HEK293 (cell line): ENCODE results near the gene MLIP.

Source experiments
- CTCF ChIA-PET: fragments of 350-600 bp; formaldehyde crosslinking; extraction: SDS; loops from one replicate; lab custom pipeline; 2021; ENCODE audit warnings: antibody characterized with exemption; lab: Yijun Ruan, JAX
- POLR2A ChIA-PET: fragments of 300-600 bp; formaldehyde crosslinking; extraction: SDS; loops from one replicate; lab custom pipeline; 2020; ENCODE audit warnings: antibody characterized with exemption, inconsistent platforms; lab: Yijun Ruan, JAX
- H3K27ac ChIP-seq: fragments of 200-500 bp; sonication (Bioruptor generic); 2 replicates; pipeline ENCODE4 v1.5.1; 2014; ENCODE audit warnings: low read depth, low read length, control low read depth, inconsistent platforms; ENCODE audit errors: extremely low read depth
- H3K36me3 ChIP-seq, 2 experiments: fragments of 200-500 bp in 1 of 2; sonication (Bioruptor generic) in 1 of 2; 1 replicate in 1 of 2; 2 replicates in 1 of 2; pipeline ENCODE4 v1.5.1; 2014 to 2017; ENCODE audit warnings: inconsistent platforms in 2 of 2, low read length in 2 of 2; ENCODE audit not compliant: control insufficient read depth in 2 of 2, insufficient read depth in 1 of 2
- H3K4me1 ChIP-seq: fragments of 200-500 bp; sonication (Bioruptor generic); 2 replicates; pipeline ENCODE4 v1.5.1; 2014; ENCODE audit warnings: mild to moderate bottlenecking, low read length, inconsistent platforms; ENCODE audit not compliant: control insufficient read depth, insufficient read depth
- H3K4me3 ChIP-seq: 2 replicates; pipeline ENCODE4 v1.5.1; 2011; ENCODE audit warnings: low read depth, mild to moderate bottlenecking, control low read depth, low read length, moderate library complexity
- H3K9me3 ChIP-seq: fragments of 200-500 bp; sonication (Bioruptor generic); 2 replicates; pipeline ENCODE4 v1.5.1; 2014; ENCODE audit warnings: low read depth, low read length, inconsistent platforms; ENCODE audit not compliant: control insufficient read depth, insufficient read depth
- HOXC10 ChIP-seq: sonication (generic); formaldehyde crosslinking; IDR thresholded peaks from 2 replicates; pipeline ENCODE4 v1.8.1; 2023; ENCODE audit warnings: mild to moderate bottlenecking, missing genetic modification reagents
- KLF7 ChIP-seq: fragments of 450-650 bp; formaldehyde crosslinking; IDR thresholded peaks from 2 replicates; pipeline ENCODE4 v1.5.1; 2016; ENCODE audit warnings: missing biosample characterization, missing genetic modification characterization, borderline replicate concordance
- PRDM6 ChIP-seq: fragments of 450-650 bp; formaldehyde crosslinking; IDR thresholded peaks from 2 replicates; pipeline ENCODE4 v1.5.1; 2017; ENCODE audit warnings: missing biosample characterization, missing genetic modification characterization
- SCRT1 ChIP-seq: fragments of 450-650 bp; formaldehyde crosslinking; IDR thresholded peaks from 2 replicates; pipeline ENCODE4 v1.5.1; 2016; ENCODE audit warnings: missing biosample characterization, missing genetic modification characterization, borderline replicate concordance
- TSHZ1 ChIP-seq: fragments of 450-650 bp; formaldehyde crosslinking; IDR thresholded peaks from 2 replicates; pipeline ENCODE4 v1.5.1; 2016; ENCODE audit warnings: missing biosample characterization, missing genetic modification characterization, borderline replicate concordance
- YY1 ChIP-seq: fragments of 450-650 bp; formaldehyde crosslinking; IDR thresholded peaks from 2 replicates; pipeline ENCODE4 v1.5.1; 2018; ENCODE audit warnings: missing biosample characterization, missing genetic modification characterization
- ZBTB49 ChIP-seq: fragments of 450-650 bp; formaldehyde crosslinking; IDR thresholded peaks from 2 replicates; pipeline ENCODE4 v1.5.1; 2016; ENCODE audit warnings: missing biosample characterization, missing genetic modification characterization, low read depth
- ZBTB6 ChIP-seq: fragments of 450-650 bp; formaldehyde crosslinking; IDR thresholded peaks from 2 replicates; pipeline ENCODE4 v1.5.1; 2017; ENCODE audit warnings: missing biosample characterization, missing genetic modification characterization
- ZNF280C ChIP-seq: fragments of 450-650 bp; formaldehyde crosslinking; IDR thresholded peaks from 2 replicates; pipeline ENCODE4 v1.5.1; 2016; ENCODE audit warnings: missing biosample characterization, missing genetic modification characterization
- ZNF473 ChIP-seq: fragments of 450-650 bp; formaldehyde crosslinking; IDR thresholded peaks from 2 replicates; pipeline ENCODE4 v1.5.1; 2017; ENCODE audit warnings: missing biosample characterization, missing genetic modification characterization
- ZNF48 ChIP-seq: fragments of 450-650 bp; formaldehyde crosslinking; IDR thresholded peaks from 2 replicates; pipeline ENCODE4 v1.5.1; 2016; ENCODE audit warnings: missing biosample characterization, missing genetic modification characterization
- ZNF488 ChIP-seq: fragments of 450-650 bp; formaldehyde crosslinking; IDR thresholded peaks from 2 replicates; pipeline ENCODE4 v1.5.1; 2016; ENCODE audit warnings: missing biosample characterization, missing genetic modification characterization
- ZNF529 ChIP-seq: fragments of 450-650 bp; formaldehyde crosslinking; IDR thresholded peaks from 2 replicates; pipeline ENCODE4 v1.5.1; 2017; ENCODE audit warnings: missing genetic modification characterization, missing biosample characterization; ENCODE audit not compliant: insufficient replicate concordance
- ZNF544 ChIP-seq: fragments of 450-650 bp; formaldehyde crosslinking; IDR thresholded peaks from 2 replicates; pipeline ENCODE4 v1.5.0; 2017; ENCODE audit warnings: missing biosample characterization, missing genetic modification characterization
- ZNF560 ChIP-seq: fragments of 450-650 bp; formaldehyde crosslinking; IDR thresholded peaks from 2 replicates; pipeline ENCODE4 v1.5.1; 2017; ENCODE audit warnings: missing biosample characterization, missing genetic modification characterization, borderline replicate concordance
- ZNF629 ChIP-seq: fragments of 450-650 bp; formaldehyde crosslinking; IDR thresholded peaks from 2 replicates; pipeline ENCODE4 v1.5.1; 2017; ENCODE audit warnings: missing biosample characterization, missing genetic modification characterization
- ZNF660 ChIP-seq: fragments of 450-650 bp; IDR thresholded peaks from 2 replicates; pipeline ENCODE4 v1.5.1; 2018; ENCODE audit warnings: missing biosample characterization, mild to moderate bottlenecking, missing genetic modification characterization
- ZNF670 ChIP-seq: fragments of 450-650 bp; formaldehyde crosslinking; IDR thresholded peaks from 2 replicates; pipeline ENCODE4 v1.5.1; 2016; ENCODE audit warnings: missing biosample characterization, missing genetic modification characterization, low read depth
- ZNF768 ChIP-seq: fragments of 450-650 bp; formaldehyde crosslinking; IDR thresholded peaks from 2 replicates; pipeline ENCODE4 v1.5.1; 2018; ENCODE audit warnings: missing biosample characterization, mild to moderate bottlenecking, missing genetic modification characterization
- ZNF791 ChIP-seq: fragments of 450-650 bp; formaldehyde crosslinking; IDR thresholded peaks from 2 replicates; pipeline ENCODE4 v1.5.1; 2016; ENCODE audit warnings: missing biosample characterization, missing genetic modification characterization
- ZSCAN4 ChIP-seq: fragments of 450-650 bp; formaldehyde crosslinking; IDR thresholded peaks from 2 replicates; pipeline ENCODE4 v1.5.1; 2017; ENCODE audit warnings: missing biosample characterization, missing genetic modification characterization

The MLIP gene

GRCh38 chr6:54288474-54288873 lies 177.2 kb downstream of the MLIP start:
- no peak for TF ChIP-seq ZNF560 (tag by site-specific recombination)
- TF ChIP-seq ZNF660 (tag by site-specific recombination) = no peak
- no peak for TF ChIP-seq ZNF629
- TF ChIP-seq PRDM6 = no peak
- TF ChIP-seq ZNF529 = no peak
- TF ChIP-seq ZNF280C = no peak
- TF ChIP-seq ZNF670 = no peak
- TF ChIP-seq ZNF791 (tag by site-specific recombination) = no peak
- TF ChIP-seq ZSCAN4 (tag by site-specific recombination) = no peak
- ChIA-PET POLR2A (no interaction called here), CTCF (no interaction called here)
- no peaks in the 10 kb centered on the region for H3K4me1 ChIP-seq
- no peak overlapping the region for H3K27ac ChIP-seq
- no peaks in the 10 kb centered on the region for H3K9me3 ChIP-seq
- H3K4me3 ChIP-seq = no peak overlapping the region
- no peaks in the 10 kb centered on the region for H3K36me3 ChIP-seq

- no peak overlapping the region for H3K27ac ChIP-seq
- POLR2A ChIA-PET = no interaction called here
- no peaks in the 10 kb centered on the region for H3K4me1 ChIP-seq
- no peaks in the 10 kb centered on the region for H3K9me3 ChIP-seq
- no peaks in the 10 kb centered on the region for H3K36me3 ChIP-seq
- H3K4me3 ChIP-seq = no peak overlapping the region
- CTCF ChIA-PET = interaction anchor here (0.7 kb wide), 1 partner anchor 68 kb away, joined by 3 read pairs; no protein-coding TSS in a partner anchor
- TF ChIP-seq ZBTB6 (tag by site-specific recombination) (no peak), KLF7 (tag by site-specific recombination) (no peak), ZBTB49 (no peak), TSHZ1 (tag by site-specific recombination) (no peak), ZNF473 (tag by site-specific recombination) (no peak), HOXC10 (CRISPR knock-in tag) (no peak), ZSCAN4 (tag by site-specific recombination) (no peak), ZNF768 (tag by site-specific recombination) (no peak), YY1 (tag by site-specific recombination) (no peak), SCRT1 (tag by site-specific recombination) (no peak), ZNF48 (tag by site-specific recombination) (no peak), ZNF544 (tag by site-specific recombination) (no peak), ZNF488 (tag by site-specific recombination) (no peak)
Observed at GRCh38 chr6:54289426-54289825, 178.2 kb downstream of the MLIP start.
